GM12878 (cell line): ENCODE measurements around the gene HSPA4. TPM values are rescaled to one million over a fixed set of nuclear protein-coding genes. Genes with fewer than 3 reads are reported as not detected.

Source experiments
- ATAC-seq: fragments of 200-7000 bp; cut with Tn5 transposase; 3 replicates; pipeline ENCODE4 v1.9.1; 2020; ENCODE audit warnings: mild to moderate bottlenecking, moderate library complexity
- BruUV-seq: library from RNA; stranded (reverse); fragments of 400-500 nt; replicated peaks from 2 replicates; lab custom pipeline; 2021; lab: Mats Ljungman, UMichigan
- CTCF ChIA-PET: fragments of 300-600 bp; sonication (Branson Sonifier 250); formaldehyde crosslinking; extraction: SDS; loops from one replicate; lab custom pipeline; 2021; ENCODE audit warnings: inconsistent platforms; lab: Yijun Ruan, JAX
- POLR2A ChIA-PET: fragments of 350-600 bp; formaldehyde crosslinking; extraction: SDS; loops from one replicate; lab custom pipeline; 2021; ENCODE audit warnings: inconsistent platforms; lab: Charles Lee
- RAD21 ChIA-PET: fragments of 300-600 bp; sonication (Branson Sonifier 250); formaldehyde crosslinking; loops from one replicate; lab custom pipeline; 2023; ENCODE audit warnings: antibody characterized with exemption; ENCODE audit not compliant: unreplicated experiment; lab: Charles Lee
- SMC1A ChIA-PET: fragments of 300-600 bp; sonication (Branson Sonifier 250); formaldehyde crosslinking; loops from one replicate; lab custom pipeline; 2023; ENCODE audit not compliant: unreplicated experiment, uncharacterized antibody; lab: Charles Lee
- DNase-seq: peaks from one replicate; pipeline ENCODE4 v3.0.0-alpha.2; 2011; ENCODE audit warnings: low read depth, low spot score
- FAIRE-seq: peaks from 3 replicates; lab custom pipeline; 2011; peaks lifted over from hg19 to GRCh38; lab: Jason Lieb, UNC
- H2AFZ ChIP-seq: 2 replicates; pipeline ENCODE4 v1.6.0; 2011; ENCODE audit warnings: low read depth, low read length, control low read depth; ENCODE audit not compliant: control insufficient read depth
- H3K27ac ChIP-seq: 2 replicates; pipeline ENCODE4 v1.5.1; 2011; ENCODE audit warnings: control low read depth; ENCODE audit not compliant: control insufficient read depth, insufficient read depth
- H3K27me3 ChIP-seq, 2 experiments: replicated peaks in 1 of 2; 2 replicates each; pipeline versions ENCODE4 v1.6.0 to v1.6.1; 2011; ENCODE audit warnings: low read length in 1 of 2; ENCODE audit not compliant: control insufficient read depth in 2 of 2, insufficient read depth in 2 of 2
- H3K36me3 ChIP-seq, 2 experiments: 2 replicates each; pipeline ENCODE4 v1.5.1; 2011; ENCODE audit warnings: low read length in 1 of 2; ENCODE audit not compliant: control insufficient read depth in 2 of 2, insufficient read depth in 2 of 2
- H3K4me1 ChIP-seq: 2 replicates; pipeline ENCODE4 v1.6.1; 2011; ENCODE audit warnings: mild to moderate bottlenecking, low read length, moderate library complexity, mixed read lengths; ENCODE audit not compliant: control insufficient read depth, insufficient read depth
- H3K4me2 ChIP-seq: 2 replicates; pipeline ENCODE4 v1.6.0; 2011; ENCODE audit warnings: control low read depth; ENCODE audit not compliant: control insufficient read depth, insufficient read depth
- H3K4me3 ChIP-seq: fragments of 200-600 bp; sonication (generic); 2 replicates; pipeline ENCODE4 v1.5.1; 2016
- H3K79me2 ChIP-seq: 2 replicates; pipeline ENCODE4 v1.6.0; 2011; ENCODE audit warnings: low read length; ENCODE audit not compliant: control insufficient read depth, insufficient read depth
- H3K9ac ChIP-seq: 2 replicates; pipeline ENCODE4 v1.8.0; 2011; ENCODE audit warnings: low read length, control low read depth, mixed read lengths; ENCODE audit not compliant: control insufficient read depth, insufficient read depth
- H3K9me3 ChIP-seq: replicated peaks from 3 replicates; pipeline ENCODE4 v1.5.1; 2011; ENCODE audit warnings: mild to moderate bottlenecking, low read length; ENCODE audit not compliant: control insufficient read depth, insufficient read depth
- H4K20me1 ChIP-seq: 2 replicates; pipeline ENCODE4 v1.6.0; 2011; ENCODE audit not compliant: control insufficient read depth, insufficient read depth
- ATF7 ChIP-seq: fragments of 450-650 bp; IDR thresholded peaks from 2 replicates; pipeline ENCODE4 v1.6.1; 2016; ENCODE audit warnings: low read depth, mild to moderate bottlenecking
- BCL11A ChIP-seq: IDR thresholded peaks from 2 replicates; pipeline ENCODE4 v1.6.1; 2011; ENCODE audit warnings: low read depth, low read length
- BHLHE40 ChIP-seq, 2 experiments: fragments of 450-650 bp in 1 of 2; IDR thresholded peaks; 2 replicates each; pipeline ENCODE4 v1.6.1; 2011 to 2017; ENCODE audit warnings: low read depth in 2 of 2, borderline replicate concordance in 1 of 2, improper control_type of control experiment in 1 of 2, low read length in 1 of 2, mild to moderate bottlenecking in 1 of 2
- HCFC1 ChIP-seq: fragments of 150-350 bp; IDR thresholded peaks from 2 replicates; pipeline ENCODE4 v1.6.1; 2014; ENCODE audit warnings: low read length
- IKZF1 ChIP-seq: fragments of 450-650 bp; conservative IDR thresholded peaks from 2 replicates; pipeline ENCODE4 v1.6.1; 2017; ENCODE audit warnings: antibody characterized with exemption, mild to moderate bottlenecking
- LARP7 ChIP-seq: fragments of 450-650 bp; IDR thresholded peaks from 2 replicates; pipeline ENCODE4 v1.6.1; 2017; ENCODE audit warnings: mild to moderate bottlenecking
- NBN ChIP-seq: fragments of 450-650 bp; IDR thresholded peaks from 2 replicates; pipeline ENCODE4 v1.6.1; 2016
- NR2C1 ChIP-seq: fragments of 450-650 bp; IDR thresholded peaks from 2 replicates; pipeline ENCODE4 v1.6.1; 2017; ENCODE audit warnings: antibody characterized with exemption, mild to moderate bottlenecking, moderate library complexity
- NRF1 ChIP-seq: conservative IDR thresholded peaks from 2 replicates; pipeline ENCODE4 v1.6.1; 2011; ENCODE audit warnings: mild to moderate bottlenecking, low read depth, low read length, improper control_type of control experiment
- PAX5 ChIP-seq: IDR thresholded peaks from 2 replicates; pipeline ENCODE4 v1.6.1; 2011; ENCODE audit warnings: low read depth, low read length, borderline replicate concordance
- PKNOX1 ChIP-seq: fragments of 450-650 bp; IDR thresholded peaks from 2 replicates; pipeline ENCODE4 v1.6.1; 2016; ENCODE audit warnings: mild to moderate bottlenecking
- POLR2AphosphoS2 ChIP-seq: IDR thresholded peaks from 2 replicates; pipeline ENCODE4 v1.6.1; 2011; ENCODE audit warnings: low read depth, mild to moderate bottlenecking, low read length, improper control_type of control experiment, moderate library complexity
- RAD21 ChIP-seq: IDR thresholded peaks from 2 replicates; pipeline ENCODE4 v1.6.1; 2011; ENCODE audit warnings: mild to moderate bottlenecking, low read depth, low read length, moderate library complexity; ENCODE audit not compliant: insufficient read depth
- RB1 ChIP-seq: fragments of 450-650 bp; formaldehyde crosslinking; IDR thresholded peaks from 2 replicates; pipeline ENCODE4 v1.6.1; 2017; ENCODE audit warnings: mild to moderate bottlenecking, borderline replicate concordance
- RBBP5 ChIP-seq: fragments of 200-600 bp; sonication (generic); conservative IDR thresholded peaks from 2 replicates; pipeline ENCODE4 v1.6.1; 2016
- RELA ChIP-seq: fragments of 450-650 bp; IDR thresholded peaks from 2 replicates; pipeline ENCODE4 v1.8.0; 2014; ENCODE audit warnings: borderline replicate concordance; ENCODE audit not compliant: partially characterized antibody
- RELB ChIP-seq: fragments of 450-650 bp; IDR thresholded peaks from 2 replicates; pipeline ENCODE4 v1.6.1; 2017; ENCODE audit warnings: low read depth, mild to moderate bottlenecking, moderate library complexity
- SKIL ChIP-seq: fragments of 450-650 bp; IDR thresholded peaks from 2 replicates; pipeline ENCODE4 v1.6.1; 2017; ENCODE audit warnings: mild to moderate bottlenecking, low read depth, inconsistent platforms; ENCODE audit not compliant: poor library complexity, severe bottlenecking
- SMC3 ChIP-seq: IDR thresholded peaks from 2 replicates; pipeline ENCODE4 v1.6.1; 2011; ENCODE audit warnings: low read length, improper control_type of control experiment, borderline replicate concordance
- TARDBP ChIP-seq: IDR thresholded peaks from 2 replicates; pipeline ENCODE4 v1.6.1; 2016; ENCODE audit warnings: borderline replicate concordance
- ZNF24 ChIP-seq: fragments of 450-650 bp; IDR thresholded peaks from 2 replicates; pipeline ENCODE4 v1.6.1; 2017; ENCODE audit warnings: antibody characterized with exemption, mild to moderate bottlenecking
- ZNF274 ChIP-seq: IDR thresholded peaks from one replicate; pipeline ENCODE4 v1.8.0; 2011; ENCODE audit not compliant: insufficient read length, insufficient read depth
- WGBS: methylation state at CpG from one replicate; pipeline ENCODE4 v1.1.6; 2016; ENCODE audit warnings: low lambda C conversion rate; ENCODE audit not compliant: insufficient replicate concordance, insufficient coverage; ENCODE audit errors: missing lambda C conversion rate; 5-methylcytosine and 5-hydroxymethylcytosine counted together
- in situ Hi-C: fragments of 300-500 bp; cut with MboI; formaldehyde crosslinking; loops from 9 replicates; pipeline ENCODE4 v1.14.3; 2018; ENCODE audit warnings: mixed read lengths
- intact Hi-C: fragments of 100-400 bp; cut with micrococcal nuclease; formaldehyde crosslinking; loops from one replicate; pipeline ENCODE4 v1.14.2; 2022; ENCODE audit not compliant: unreplicated experiment
- polyA plus RNA-seq, 11 experiments: library from polyadenylated mRNA; depleted of rRNA in 4 of 11; unstranded in 6 of 11; stranded (reverse) in 5 of 11; fragments of >200 nt; fragmentation: Nextera tagmentation in 4 of 11; fragmentation: Illumina TruSeq in 1 of 11; extraction: Ambion mirVana in 4 of 11; extraction: Trizol in 1 of 11; gene quantifications; 1 replicate in 1 of 11; 2 replicates in 10 of 11; pipeline versions ENCODE4 v1.2.1 to v1.2.3, GENCODE V29; 2011 to 2016; ENCODE audit warnings: inconsistent platforms in 2 of 11, missing spikeins in 2 of 11, low read depth in 1 of 11
- total RNA-seq, 4 experiments: library from RNA; depleted of rRNA in 3 of 4; stranded (reverse); fragments of >200 nt in 3 of 4; fragmentation: Illumina TruSeq in 1 of 4; extraction: Trizol in 1 of 4; gene quantifications; 2 replicates each; pipeline versions ENCODE4 v1.2.1 to v1.2.3, GENCODE V29; 2013 to 2021

HSPA4 gene
- total and polyA plus RNA-seq, 10 of the 15 experiments (the other 5 are each of a cell fraction or from before 2014, with no cell fraction given) = 61.6 to 234 (median 116) TPM

- H3K4me2 ChIP-seq = no peak overlapping the region
- in situ Hi-C loops = loop anchor here (5.0 to 10.0 kb wide), 4 partner anchors 176 to 836 kb away; no protein-coding TSS in a partner anchor
- ATAC-seq (peak; percentile 84), DNase-seq (peak; percentile 45), FAIRE-seq (peak; percentile 41)
- H3K27ac ChIP-seq = no peak overlapping the region
- no peak overlapping the region for H3K4me3 ChIP-seq
- H3K9ac ChIP-seq = no peak overlapping the region
- 2% methylated on average over 9 of the region's 9 CpGs for WGBS
- H2AFZ ChIP-seq = peak overlapping the region; percentile 9; the same call in 1 of the 2 replicates
- no TSS peak for BruUV-seq
- no peaks in the 10 kb centered on the region for H4K20me1 ChIP-seq
- 0 out of 4 replicates have a peak, but pooled peaks cover 0 to 2% of the 10 kb centered on the region in 2 experiments for H3K36me3 ChIP-seq
- SMC1A ChIA-PET = interaction anchor here (1.0 to 2.6 kb wide), 14 partner anchors 8 to 867 kb away, joined by 3 to 10 read pairs (median 4); no protein-coding TSS in a partner anchor
- intact Hi-C loops = loop anchor here (1.0 to 5.0 kb wide), 7 partner anchors 136 to 756 kb away; no protein-coding TSS in a partner anchor
- no peaks in the 10 kb centered on the region for H3K9me3 ChIP-seq
- POLR2A ChIA-PET = no interaction called here
- RAD21 ChIA-PET = interaction anchor here (0.7 to 4.6 kb wide), 11 partner anchors 34 to 312 kb away, joined by 3 to 38 read pairs (median 4); no protein-coding TSS in a partner anchor
- peaks cover 14% of the 10 kb centered on the region for H3K4me1 ChIP-seq
- CTCF ChIA-PET = interaction anchor here (0.6 to 3.3 kb wide), 38 partner anchors 8 to 877 kb away, joined by 3 to 26 read pairs (median 4); no protein-coding TSS in a partner anchor
- no peaks in the 10 kb centered on the region for H3K27me3 ChIP-seq
- H3K79me2 ChIP-seq = no peaks in the 10 kb centered on the region
- TF ChIP-seq NBN (0 out of 2 replicates have a peak, but pooled peaks have one; percentile 47), IKZF1 (0 out of 2 replicates have a peak, but pooled peaks have one; percentile 28), ZNF274 (no peak), BCL11A (no peak), BHLHE40 (IDR thresholded peaks at IDR 0.05; ENCODE audit: borderline replicate concordance in 1 of 2, low read depth in 2 of 2, low read length in 1 of 2) (peak; percentile 11 to 19; a peak in 1 of 4 replicates), PAX5 (peak; percentile 42; the same call in 1 of the 2 replicates), SKIL (no peak), POLR2AphosphoS2 (no peak), RELA (no peak), HCFC1 (no peak), TARDBP (no peak), RB1 (peak; percentile 56), RELB (peak; percentile 44; the same call in 1 of the 2 replicates), PKNOX1 (no peak), RBBP5 (no peak), LARP7 (peak; percentile 24; the same call in 1 of the 2 replicates), SMC3 (peak; percentile 97), RAD21 (peak; percentile 99), NR2C1 (no peak), NRF1 (no peak), ATF7 (peak; percentile 95), ZNF24 (no peak)
Observed at GRCh38 chr5:133111299-133111698, 59.5 kb downstream of the HSPA4 start.
